H1 (cell line): Measurements from ENCODE around the gene PRDM2. TPM values are rescaled to one million over a fixed set of nuclear protein-coding genes. Genes with fewer than 3 reads are reported as not detected.

Experiments used
- BRCA1 ChIP-seq: IDR thresholded peaks from 2 replicates; pipeline ENCODE4 v1.6.1; 2012; ENCODE audit warnings: low read depth, low read length, improper control_type of control experiment
- GABPA ChIP-seq: IDR thresholded peaks from 2 replicates; pipeline ENCODE4 v1.6.1; 2011; ENCODE audit warnings: mild to moderate bottlenecking, low read length, moderate library complexity, borderline replicate concordance; ENCODE audit not compliant: insufficient read depth
- NRF1 ChIP-seq: IDR thresholded peaks from 2 replicates; pipeline ENCODE4 v1.6.1; 2011; ENCODE audit warnings: mild to moderate bottlenecking, low read depth, low read length, improper control_type of control experiment
- POLR2A ChIP-seq, 2 experiments: IDR thresholded peaks; 1 replicate in 1 of 2; 2 replicates in 1 of 2; pipeline ENCODE4 v1.6.1; 2011; ENCODE audit warnings: low read depth in 2 of 2, low read length in 2 of 2, mild to moderate bottlenecking in 2 of 2; ENCODE audit errors: control extremely low read depth in 1 of 2
- POU5F1 ChIP-seq: IDR thresholded peaks from 2 replicates; pipeline ENCODE4 v1.6.1; 2011; ENCODE audit warnings: low read depth, mild to moderate bottlenecking, low read length, moderate library complexity
- RNF2 ChIP-seq: fragments of 200-900, 300-1000 bp; sonication (generic); IDR thresholded peaks from 2 replicates; pipeline ENCODE4 v1.7.1; 2016; ENCODE audit warnings: borderline replicate concordance, low read depth, mild to moderate bottlenecking, antibody characterized with exemption, low read length; ENCODE audit not compliant: poor library complexity, severe bottlenecking; ENCODE audit errors: missing control alignments
- polyA plus RNA-seq, 7 experiments: library from polyadenylated mRNA; depleted of rRNA in 3 of 7; stranded (reverse) in 5 of 7; unstranded in 2 of 7; fragments of >200 nt in 5 of 7; fragments of 200-250 nt in 2 of 7; gene quantifications; 1 replicate in 5 of 7; 2 replicates in 1 of 7; 4 replicates in 1 of 7; pipeline versions ENCODE4 v1.2.1 to v1.2.3, GENCODE V29; 2011 to 2013; ENCODE audit warnings: missing spikeins in 2 of 7, mixed read lengths in 2 of 7
- total RNA-seq: library from RNA; stranded (reverse); fragmentation: NEBNext Ultra II Directional; extraction: Animal tissue kit (Norgen Biotek cat#: 25700); gene quantifications from 2 replicates; pipeline ENCODE4 v1.2.1, GENCODE V29; 2021

PRDM2 gene
- total and polyA plus RNA-seq, 2 of the 8 experiments (the other 6 are each of a cell fraction or from before 2014, with no cell fraction given) = 5.8 to 21.2 TPM

- no peak for TF ChIP-seq POU5F1
- TF ChIP-seq BRCA1 = no peak
- no peak for TF ChIP-seq RNF2
- TF ChIP-seq NRF1 = no peak
- TF ChIP-seq GABPA = no peak
- no peak for TF ChIP-seq POLR2A (IDR thresholded peaks at IDR 0.05; ENCODE audit: control extremely low read depth in 1 of 2, low read depth in 2 of 2, low read length in 2 of 2)
Measured at GRCh38 chr1:13652238-13652637, 47.8 kb upstream of the PRDM2 start (continued).
